HG02642 (cell line): ENCODE results near the gene VPS16.

Experiments used
- ATAC-seq: cut with Tn5 transposase; IDR thresholded peaks from one replicate; pipeline ENCODE4 v1.9.1; 2021; ENCODE audit warnings: mild to moderate bottlenecking; ENCODE audit not compliant: unreplicated experiment, poor library complexity

VPS16 gene

GRCh38 chr20:2867081-2867864 is 26.7 kb downstream of the VPS16 start:
- no peak for ATAC-seq

GRCh38 chr20:2869381-2869780 is 28.8 kb downstream of the VPS16 start:
- ATAC-seq = no peak

DNA sequence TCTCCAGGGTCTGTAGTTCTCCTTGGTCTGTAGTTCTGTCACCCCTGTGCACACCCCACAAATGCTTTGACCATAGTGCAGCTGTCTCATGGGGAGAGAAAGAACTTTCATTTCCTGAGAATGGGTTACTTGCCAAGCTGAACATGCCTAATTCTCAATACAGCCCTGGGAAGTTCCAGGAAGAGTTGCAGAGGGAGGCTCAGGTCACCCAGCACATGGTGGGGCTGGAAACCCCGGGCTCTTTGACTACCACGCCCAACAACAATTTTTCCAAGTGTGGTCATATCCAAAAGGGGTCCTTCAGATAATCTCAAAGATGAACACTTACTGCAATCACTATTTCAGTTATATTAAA is 30.5 kb downstream of the VPS16 start:
- ATAC-seq = no peak

- no peak for ATAC-seq
Observed at GRCh38 chr20:2871661-2872458, 31.3 kb downstream of the VPS16 start.

GRCh38 chr20:2872459-2873009 is 32.0 kb downstream of the VPS16 start:
- peak; percentile 27 for ATAC-seq

DNA sequence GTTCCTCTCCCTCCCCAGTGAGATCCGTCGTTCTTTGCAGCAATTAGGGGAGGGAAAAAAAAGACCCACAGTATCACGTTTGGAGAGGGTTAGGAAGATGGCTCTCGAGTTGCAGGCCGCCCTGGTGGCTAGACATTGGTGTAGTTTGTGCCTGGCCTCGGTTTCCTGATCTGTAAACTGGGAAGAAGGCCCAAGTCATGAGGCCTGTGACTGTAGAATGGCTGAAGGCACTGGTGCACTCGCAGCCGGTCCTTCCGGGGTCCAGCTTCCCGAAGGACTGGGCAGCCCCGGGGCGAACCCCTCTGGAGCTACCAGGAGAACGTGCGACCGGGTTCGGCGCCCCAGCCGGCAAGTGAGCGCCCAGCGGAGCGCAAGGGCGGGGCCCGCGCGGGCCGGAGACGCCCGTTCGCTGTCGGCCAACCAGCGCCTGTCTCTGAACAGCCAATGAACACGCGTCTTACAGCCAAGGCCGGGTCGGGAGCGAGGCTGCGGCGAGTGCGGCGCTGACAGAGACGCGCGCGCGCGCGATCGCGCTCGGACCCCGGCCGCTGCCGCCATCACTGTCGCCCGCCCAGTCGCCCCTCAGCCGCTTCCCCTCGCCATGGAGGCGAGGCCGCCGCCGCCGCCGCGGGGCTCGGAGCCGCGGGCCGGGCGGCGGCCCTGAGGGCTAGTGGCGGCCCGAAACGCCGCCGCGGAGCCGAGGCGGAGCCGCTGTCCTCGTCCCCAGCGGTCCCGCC is 32.6 kb downstream of the VPS16 start, which contains the start of gene PTPRA:
PTPRA (plus strand) TSS at position 472 of the 737 bp plus-strand sequence. CDS start 90,797 bp downstream, outside the sequence.
- ATAC-seq = peak; percentile 95

DNA sequence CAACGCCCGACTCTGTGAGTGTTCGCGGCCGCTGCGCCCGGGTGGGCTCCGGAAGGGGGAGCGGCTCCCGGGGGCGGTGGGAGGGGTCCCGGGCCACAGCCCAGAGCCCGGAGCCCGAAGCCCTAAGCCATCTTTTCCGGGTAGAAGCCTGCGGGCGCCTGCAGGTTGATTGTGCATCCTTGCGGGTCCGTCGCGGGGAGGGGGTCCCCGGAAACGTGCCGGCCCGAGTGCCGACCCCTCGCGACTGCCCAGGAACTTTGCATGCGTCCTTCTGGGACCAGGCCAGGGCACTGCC is 33.1 kb downstream of the VPS16 start:
- peak; percentile 49 for ATAC-seq

GRCh38 chr20:2874456-2874855 is 33.9 kb downstream of the VPS16 start:
- no peak for ATAC-seq

GRCh38 chr20:2875690-2876203 is 35.2 kb downstream of the VPS16 start:
- no peak for ATAC-seq

DNA sequence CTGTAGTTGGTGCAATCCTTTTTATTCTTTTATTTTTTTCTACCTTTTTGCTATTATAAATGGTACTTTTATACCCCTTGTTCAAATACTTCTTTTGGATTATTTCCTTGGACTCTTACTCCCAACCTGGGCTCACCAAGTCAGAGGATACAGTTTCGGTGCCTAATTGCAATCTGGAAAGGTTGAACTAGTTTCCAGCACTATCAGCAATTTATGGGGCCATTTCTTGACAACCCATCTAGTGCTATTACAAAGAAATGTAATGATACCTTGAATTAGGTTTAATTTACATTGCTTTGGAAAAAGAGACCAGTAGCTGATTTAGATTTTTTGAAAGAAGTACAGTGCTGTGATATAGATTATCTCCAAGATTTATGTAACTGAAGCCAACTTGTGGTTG is 38.0 kb downstream of the VPS16 start:
- no peak for ATAC-seq

GRCh38 chr20:2879146-2879545 is 38.6 kb downstream of the VPS16 start:
- ATAC-seq = no peak

DNA sequence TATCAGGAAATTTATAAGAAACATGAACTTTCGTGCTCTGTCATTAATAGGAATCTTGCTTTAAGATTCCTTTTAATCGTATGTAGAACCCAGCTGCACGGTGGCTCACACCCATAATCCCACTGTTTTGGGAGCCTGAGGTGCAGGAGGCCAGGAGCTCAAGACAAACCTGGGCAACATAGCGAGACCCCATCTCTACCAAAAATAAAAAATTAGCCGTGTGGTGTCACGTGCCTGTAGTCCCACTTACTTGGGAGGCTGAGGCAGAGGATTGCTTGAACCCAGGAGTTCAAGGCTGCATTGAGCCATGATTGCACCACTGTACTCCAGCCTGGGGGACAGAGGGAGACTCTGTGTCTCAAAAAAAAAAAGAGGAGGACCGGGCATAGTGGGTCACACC is 40.1 kb downstream of the VPS16 start:
- ATAC-seq = no peak

GRCh38 chr20:2883726-2884637 is 43.4 kb downstream of the VPS16 start:
- no peak for ATAC-seq

DNA sequence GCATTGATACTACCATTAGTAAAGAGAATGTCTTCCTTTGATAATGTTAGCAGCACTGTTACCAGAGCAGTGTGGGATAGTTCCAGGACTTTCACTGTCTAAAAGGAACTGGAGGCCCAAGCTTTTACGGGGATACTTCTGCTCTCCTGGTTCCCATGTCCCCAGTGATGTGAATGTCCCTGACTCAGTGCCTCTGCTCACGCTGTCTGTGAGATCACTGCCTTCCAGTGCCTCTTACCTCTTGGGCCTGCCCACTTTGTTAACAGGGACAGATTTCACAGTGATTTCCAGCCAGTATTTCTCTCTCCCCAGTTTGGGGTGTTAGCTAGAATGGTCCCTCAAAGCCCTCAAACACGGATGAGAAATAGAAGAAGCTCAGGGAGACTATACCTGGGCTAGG is 47.2 kb downstream of the VPS16 start:
- ATAC-seq = no peak

GRCh38 chr20:2888224-2888955 is 47.8 kb downstream of the VPS16 start:
- ATAC-seq = no peak

DNA sequence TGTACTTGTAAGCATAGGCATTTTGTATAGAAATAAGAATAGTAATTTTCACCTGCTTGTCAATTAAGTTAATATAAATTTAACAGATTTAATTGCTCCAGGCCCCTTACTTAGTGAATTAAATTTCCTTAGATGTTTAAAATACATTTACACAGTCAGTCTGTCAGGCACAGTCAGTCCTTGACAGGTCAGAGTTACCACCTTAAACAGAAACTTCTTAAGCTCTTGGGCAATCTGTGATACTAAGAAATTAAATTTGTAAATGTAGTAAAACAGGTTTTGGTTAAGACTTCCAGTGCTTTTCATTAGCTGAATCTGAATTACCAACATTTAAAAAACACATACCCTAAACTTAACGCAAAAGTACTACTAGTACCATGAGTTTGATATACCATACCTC is 48.7 kb downstream of the VPS16 start:
- ATAC-seq = no peak

GRCh38 chr20:2889797-2890196 is 49.3 kb downstream of the VPS16 start:
- no peak for ATAC-seq

DNA sequence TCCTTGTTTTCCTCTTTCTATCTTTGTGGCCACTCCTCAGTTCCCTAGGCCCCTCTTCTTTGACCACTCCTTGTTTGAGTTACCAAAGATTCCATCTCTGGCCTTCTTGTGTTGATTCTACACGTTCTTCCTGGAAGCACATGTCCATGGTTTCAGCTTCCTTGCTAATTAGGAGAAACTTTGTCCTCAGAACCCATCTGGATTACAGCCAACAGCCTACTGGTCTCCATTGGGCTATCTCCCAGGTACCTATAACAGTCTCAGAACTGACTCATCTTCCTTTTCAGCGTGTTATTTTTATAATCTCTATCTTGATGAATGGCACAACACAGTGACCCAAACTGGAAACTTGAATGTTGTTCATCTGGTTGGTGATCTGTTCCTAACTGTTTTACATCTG is 50.2 kb downstream of the VPS16 start:
- no peak for ATAC-seq

GRCh38 chr20:2891343-2891742 is 50.8 kb downstream of the VPS16 start:
- no peak for ATAC-seq
